GM19467 (cell line): ENCODE data around the gene PLCG2.

ENCODE experiments used
- ATAC-seq: cut with Tn5 transposase; IDR thresholded peaks from one replicate; pipeline ENCODE4 v1.9.1; 2021; ENCODE audit warnings: mild to moderate bottlenecking, moderate library complexity; ENCODE audit not compliant: unreplicated experiment

PLCG2 gene

GRCh38 chr16:81905277-81905676, 126.2 kb downstream of the PLCG2 start:
- ATAC-seq: no peak

- no peak for ATAC-seq
These were observed 128.6 kb downstream of the PLCG2 start for GRCh38 chr16:81907681-81908080.

GRCh38 chr16:81908466-81909262, 129.6 kb downstream of the PLCG2 start:
- no peak for ATAC-seq

- ATAC-seq: no peak
These were observed 131.3 kb downstream of the PLCG2 start for GRCh38 chr16:81910366-81910885.

- ATAC-seq: no peak
These were observed 133.3 kb downstream of the PLCG2 start for GRCh38 chr16:81912395-81912794.

GRCh38 chr16:81913222-81913621, 134.1 kb downstream of the PLCG2 start:
- ATAC-seq: no peak

GRCh38 chr16:81917375-81917774, 138.3 kb downstream of the PLCG2 start:
- ATAC-seq: no peak

- no peak for ATAC-seq
These were observed 139.8 kb downstream of the PLCG2 start for GRCh38 chr16:81918927-81919326.

- no peak for ATAC-seq
These were observed 141.4 kb downstream of the PLCG2 start for GRCh38 chr16:81920498-81920897.

- no peak for ATAC-seq
These were observed 142.2 kb downstream of the PLCG2 start for GRCh38 chr16:81921085-81921814.

- ATAC-seq: no peak
These were observed 142.9 kb downstream of the PLCG2 start for GRCh38 chr16:81921843-81922584.

- ATAC-seq: no peak
These were observed 144.2 kb downstream of the PLCG2 start for GRCh38 chr16:81923296-81923695.

- no peak for ATAC-seq
These were observed 145.9 kb downstream of the PLCG2 start for GRCh38 chr16:81925016-81925415.

- no peak for ATAC-seq
These were observed 146.9 kb downstream of the PLCG2 start for GRCh38 chr16:81926036-81926435.

- ATAC-seq: no peak
These were observed 148.6 kb downstream of the PLCG2 start for GRCh38 chr16:81927561-81928185.

- no peak for ATAC-seq
These were observed 149.3 kb downstream of the PLCG2 start for GRCh38 chr16:81928271-81928918.

GRCh38 chr16:81928975-81929374, 149.9 kb downstream of the PLCG2 start:
- no peak for ATAC-seq

- no peak for ATAC-seq
These were observed 150.8 kb downstream of the PLCG2 start for GRCh38 chr16:81929841-81930240.

- no peak for ATAC-seq
These were observed 152.8 kb downstream of the PLCG2 start for GRCh38 chr16:81931927-81932326.

- no peak for ATAC-seq
These were observed 153.6 kb downstream of the PLCG2 start for GRCh38 chr16:81932668-81933067.
